ENCODE data around the gene SSBP4.

The SSBP4 gene

GRCh38 chr19:18464646-18465045 is 45.4 kb downstream of the SSBP4 start:
- Histone ChIP-seq H3K4me1 (ENCODE audit: insufficient read depth, insufficient read length) (peaks cover 25% of the 10 kb centered on the region), H3K27me3 (ENCODE audit: insufficient read depth, insufficient read length) (no peaks in the 10 kb centered on the region), H3K36me3 (ENCODE audit: insufficient read depth, insufficient read length, low read length) (peaks cover 59% of the 10 kb centered on the region), H3K9me3 (ENCODE audit: insufficient read depth, low read length) (no peaks in the 10 kb centered on the region), H3K4me3 (ENCODE audit: insufficient read length, low read depth) (no peak overlapping the region), H3K9ac (ENCODE audit: insufficient read length, low read depth) (peak overlapping the region; percentile 7)
- no peak for DNase-seq (ENCODE audit: low read depth, low spot score)
- TF ChIP-seq SUZ12 (IDR thresholded peaks at IDR 0.05; ENCODE audit: extremely low read depth, insufficient read depth, insufficient read length) (no peak), ZNF274 (IDR thresholded peaks at IDR 0.05; ENCODE audit: low read depth, low read length) (no peak), YY1 (IDR thresholded peaks at IDR 0.05; ENCODE audit: insufficient read depth, insufficient read length) (no peak)

- no peak overlapping the region for H3K9ac ChIP-seq (ENCODE audit: insufficient read length, low read depth)
- no peak overlapping the region for H3K4me3 ChIP-seq (ENCODE audit: insufficient read length, low read depth)
- no peaks in the 10 kb centered on the region for H3K9me3 ChIP-seq (ENCODE audit: insufficient read depth, low read length)
- H3K4me1 ChIP-seq (ENCODE audit: insufficient read depth, insufficient read length): peaks cover 30% of the 10 kb centered on the region
- TF ChIP-seq YY1 (IDR thresholded peaks at IDR 0.05; ENCODE audit: insufficient read depth, insufficient read length) (no peak), ZNF274 (IDR thresholded peaks at IDR 0.05; ENCODE audit: low read depth, low read length) (no peak), SUZ12 (IDR thresholded peaks at IDR 0.05; ENCODE audit: extremely low read depth, insufficient read depth, insufficient read length) (no peak)
- no peaks in the 10 kb centered on the region for H3K27me3 ChIP-seq (ENCODE audit: insufficient read depth, insufficient read length)
- peaks cover 56% of the 10 kb centered on the region for H3K36me3 ChIP-seq (ENCODE audit: insufficient read depth, insufficient read length, low read length)
- DNase-seq (ENCODE audit: low read depth, low spot score): no peak
These were observed 46.2 kb downstream of the SSBP4 start for GRCh38 chr19:18465214-18465963.

GRCh38 chr19:18465964-18466339 is 46.8 kb downstream of the SSBP4 start:
- Histone ChIP-seq H3K27me3 (ENCODE audit: insufficient read depth, insufficient read length) (no peaks in the 10 kb centered on the region), H3K9me3 (ENCODE audit: insufficient read depth, low read length) (no peaks in the 10 kb centered on the region), H3K4me1 (ENCODE audit: insufficient read depth, insufficient read length) (peaks cover 33% of the 10 kb centered on the region), H3K4me3 (ENCODE audit: insufficient read length, low read depth) (no peak overlapping the region), H3K36me3 (ENCODE audit: insufficient read depth, insufficient read length, low read length) (peaks cover 54% of the 10 kb centered on the region), H3K9ac (ENCODE audit: insufficient read length, low read depth) (no peak overlapping the region)
- TF ChIP-seq ZNF274 (IDR thresholded peaks at IDR 0.05; ENCODE audit: low read depth, low read length): no peak
- no peak for TF ChIP-seq YY1 (IDR thresholded peaks at IDR 0.05; ENCODE audit: insufficient read depth, insufficient read length)
- no peak for TF ChIP-seq SUZ12 (IDR thresholded peaks at IDR 0.05; ENCODE audit: extremely low read depth, insufficient read depth, insufficient read length)
- no peak for DNase-seq (ENCODE audit: low read depth, low spot score)

GRCh38 chr19:18466354-18466753 is 47.2 kb downstream of the SSBP4 start:
- DNase-seq (ENCODE audit: low read depth, low spot score): no peak
- Histone ChIP-seq H3K4me3 (ENCODE audit: insufficient read length, low read depth) (no peak overlapping the region), H3K4me1 (ENCODE audit: insufficient read depth, insufficient read length) (peaks cover 33% of the 10 kb centered on the region), H3K36me3 (ENCODE audit: insufficient read depth, insufficient read length, low read length) (peaks cover 50% of the 10 kb centered on the region), H3K9me3 (ENCODE audit: insufficient read depth, low read length) (no peaks in the 10 kb centered on the region), H3K27me3 (ENCODE audit: insufficient read depth, insufficient read length) (no peaks in the 10 kb centered on the region), H3K9ac (ENCODE audit: insufficient read length, low read depth) (peak overlapping the region; percentile 15)
- TF ChIP-seq SUZ12 (IDR thresholded peaks at IDR 0.05; ENCODE audit: extremely low read depth, insufficient read depth, insufficient read length) (no peak), ZNF274 (IDR thresholded peaks at IDR 0.05; ENCODE audit: low read depth, low read length) (no peak), YY1 (IDR thresholded peaks at IDR 0.05; ENCODE audit: insufficient read depth, insufficient read length) (no peak)

- H3K4me3 ChIP-seq (ENCODE audit: insufficient read length, low read depth): no peak overlapping the region
- peaks cover 50% of the 10 kb centered on the region for H3K36me3 ChIP-seq (ENCODE audit: insufficient read depth, insufficient read length, low read length)
- H3K9ac ChIP-seq (ENCODE audit: insufficient read length, low read depth): no peak overlapping the region
- no peak for TF ChIP-seq YY1 (IDR thresholded peaks at IDR 0.05; ENCODE audit: insufficient read depth, insufficient read length)
- no peak for TF ChIP-seq SUZ12 (IDR thresholded peaks at IDR 0.05; ENCODE audit: extremely low read depth, insufficient read depth, insufficient read length)
- no peak for TF ChIP-seq ZNF274 (IDR thresholded peaks at IDR 0.05; ENCODE audit: low read depth, low read length)
- H3K4me1 ChIP-seq (ENCODE audit: insufficient read depth, insufficient read length): peaks cover 29% of the 10 kb centered on the region
- no peaks in the 10 kb centered on the region for H3K9me3 ChIP-seq (ENCODE audit: insufficient read depth, low read length)
- DNase-seq (ENCODE audit: low read depth, low spot score): no peak
- H3K27me3 ChIP-seq (ENCODE audit: insufficient read depth, insufficient read length): no peaks in the 10 kb centered on the region
These were observed 48.8 kb downstream of the SSBP4 start for GRCh38 chr19:18467978-18468377.

GRCh38 chr19:18468517-18468916 is 49.3 kb downstream of the SSBP4 start:
- H3K4me1 ChIP-seq (ENCODE audit: insufficient read depth, insufficient read length): peaks cover 29% of the 10 kb centered on the region
- H3K36me3 ChIP-seq (ENCODE audit: insufficient read depth, insufficient read length, low read length): peaks cover 53% of the 10 kb centered on the region
- DNase-seq (ENCODE audit: low read depth, low spot score): no peak
- TF ChIP-seq YY1 (IDR thresholded peaks at IDR 0.05; ENCODE audit: insufficient read depth, insufficient read length): no peak
- no peak for TF ChIP-seq ZNF274 (IDR thresholded peaks at IDR 0.05; ENCODE audit: low read depth, low read length)
- no peak for TF ChIP-seq SUZ12 (IDR thresholded peaks at IDR 0.05; ENCODE audit: extremely low read depth, insufficient read depth, insufficient read length)
- H3K9me3 ChIP-seq (ENCODE audit: insufficient read depth, low read length): no peaks in the 10 kb centered on the region
- peak overlapping the region; percentile 17 for H3K9ac ChIP-seq (ENCODE audit: insufficient read length, low read depth)
- H3K27me3 ChIP-seq (ENCODE audit: insufficient read depth, insufficient read length): no peaks in the 10 kb centered on the region
- no peak overlapping the region for H3K4me3 ChIP-seq (ENCODE audit: insufficient read length, low read depth)

- Histone ChIP-seq H3K36me3 (ENCODE audit: insufficient read depth, insufficient read length, low read length) (peaks cover 52% of the 10 kb centered on the region), H3K4me1 (ENCODE audit: insufficient read depth, insufficient read length) (peaks cover 28% of the 10 kb centered on the region), H3K9me3 (ENCODE audit: insufficient read depth, low read length) (no peaks in the 10 kb centered on the region), H3K4me3 (ENCODE audit: insufficient read length, low read depth) (no peak overlapping the region), H3K27me3 (ENCODE audit: insufficient read depth, insufficient read length) (no peaks in the 10 kb centered on the region), H3K9ac (ENCODE audit: insufficient read length, low read depth) (peak overlapping the region; percentile 47)
- no peak for TF ChIP-seq SUZ12 (IDR thresholded peaks at IDR 0.05; ENCODE audit: extremely low read depth, insufficient read depth, insufficient read length)
- TF ChIP-seq YY1 (IDR thresholded peaks at IDR 0.05; ENCODE audit: insufficient read depth, insufficient read length): no peak
- TF ChIP-seq ZNF274 (IDR thresholded peaks at IDR 0.05; ENCODE audit: low read depth, low read length): no peak
- peak; percentile 56 for DNase-seq (ENCODE audit: low read depth, low spot score)
These were observed 50.1 kb downstream of the SSBP4 start for GRCh38 chr19:18469069-18469846.
